Measurements from ENCODE around the gene C6orf132.

DNA sequence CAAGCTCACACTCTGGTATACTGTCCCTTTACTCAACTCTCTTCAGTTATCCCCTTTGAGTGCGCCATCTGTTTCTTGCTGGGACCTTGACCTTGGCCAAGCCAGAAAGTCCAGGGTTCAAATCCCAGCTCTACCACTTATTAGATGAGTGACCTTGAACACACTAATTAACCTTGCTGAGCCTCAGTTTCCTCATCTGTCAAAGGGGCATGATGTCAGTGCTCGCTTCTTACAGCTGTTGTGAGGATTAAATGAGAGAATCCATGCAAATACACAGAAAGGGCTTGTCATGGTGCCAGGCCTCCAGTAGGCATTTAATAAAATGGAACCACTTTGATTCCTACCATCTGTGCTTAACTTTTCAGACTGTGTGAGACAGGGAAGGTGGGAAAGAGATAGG, 34.3 kb downstream of the C6orf132 start:
- TF ChIP-seq PAX5 (IDR thresholded peaks at IDR 0.05; ENCODE audit: insufficient read depth, low read length, severe bottlenecking) = no peak
- TF ChIP-seq POLR2AphosphoS5 (IDR thresholded peaks at IDR 0.05; ENCODE audit: low read depth, low read length) = no peak
- TF ChIP-seq POLR2A (IDR thresholded peaks at IDR 0.05; ENCODE audit: low read depth, low read length) = no peak
- TF ChIP-seq TAF1 (IDR thresholded peaks at IDR 0.05; ENCODE audit: low read depth, low read length) = no peak

All from GM12891 (cell line).